ENCODE measurements around the gene HSF5. TPM values are rescaled to one million over a fixed set of nuclear protein-coding genes. Genes with fewer than 3 reads are reported as not detected.
A peak's percentile ranks its signal among the peaks of the same experiment; 100 is the strongest.

Gene HSF5
- total RNA-seq, 2 donors from 2014 or later = 0.07 TPM; not detected in 1

DNA sequence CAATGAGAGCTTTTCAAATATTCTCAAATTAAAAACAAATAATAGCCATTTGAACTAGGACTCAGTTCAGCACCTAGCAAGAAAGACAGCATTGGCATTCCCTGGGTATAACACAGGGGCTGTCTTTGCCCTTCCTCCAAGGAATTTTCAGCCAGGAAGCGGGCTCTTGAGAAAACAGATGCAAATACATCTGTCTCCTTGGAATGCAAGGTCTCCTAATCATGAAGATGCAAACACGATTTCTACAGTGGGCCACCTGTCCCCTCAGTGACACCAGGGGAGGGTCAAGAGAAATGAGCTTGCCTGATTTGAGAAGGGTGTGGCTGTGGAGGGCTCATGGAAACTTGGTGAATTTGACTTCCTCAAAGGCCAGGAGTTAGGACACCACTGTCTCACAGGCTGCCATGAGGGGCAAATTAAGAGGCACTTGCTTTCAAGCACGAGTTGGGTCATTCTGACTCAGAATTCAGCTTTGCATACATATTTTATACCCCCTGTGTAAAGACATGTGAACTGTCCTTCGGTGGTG, 111.7 kb downstream of the HSF5 start:
- Histone ChIP-seq H3K36me3 (no peaks in the 10 kb centered on the region), H3K27ac (peak overlapping the region; percentile 68), H3K4me1 (peaks cover 20% of the 10 kb centered on the region), H3K9ac (ENCODE audit: low read depth in 2 of 2, low read length in 2 of 2) (peak overlapping the region in 1 of 2 donors; percentile 72), H3K9me3 (no peaks in the 10 kb centered on the region), H3K27me3 (no peaks in the 10 kb centered on the region), H3K4me3 (no peak overlapping the region)
- TF ChIP-seq, protein P1, sequence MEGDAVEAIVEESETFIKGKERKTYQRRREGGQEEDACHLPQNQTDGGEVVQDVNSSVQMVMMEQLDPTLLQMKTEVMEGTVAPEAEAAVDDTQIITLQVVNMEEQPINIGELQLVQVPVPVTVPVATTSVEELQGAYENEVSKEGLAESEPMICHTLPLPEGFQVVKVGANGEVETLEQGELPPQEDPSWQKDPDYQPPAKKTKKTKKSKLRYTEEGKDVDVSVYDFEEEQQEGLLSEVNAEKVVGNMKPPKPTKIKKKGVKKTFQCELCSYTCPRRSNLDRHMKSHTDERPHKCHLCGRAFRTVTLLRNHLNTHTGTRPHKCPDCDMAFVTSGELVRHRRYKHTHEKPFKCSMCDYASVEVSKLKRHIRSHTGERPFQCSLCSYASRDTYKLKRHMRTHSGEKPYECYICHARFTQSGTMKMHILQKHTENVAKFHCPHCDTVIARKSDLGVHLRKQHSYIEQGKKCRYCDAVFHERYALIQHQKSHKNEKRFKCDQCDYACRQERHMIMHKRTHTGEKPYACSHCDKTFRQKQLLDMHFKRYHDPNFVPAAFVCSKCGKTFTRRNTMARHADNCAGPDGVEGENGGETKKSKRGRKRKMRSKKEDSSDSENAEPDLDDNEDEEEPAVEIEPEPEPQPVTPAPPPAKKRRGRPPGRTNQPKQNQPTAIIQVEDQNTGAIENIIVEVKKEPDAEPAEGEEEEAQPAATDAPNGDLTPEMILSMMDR (IDR thresholded peaks at IDR 0.05) = no peak
- DNase-seq = peak; percentile 20
- intact Hi-C loops (cut with DNase I) = no loop called here

DNA sequence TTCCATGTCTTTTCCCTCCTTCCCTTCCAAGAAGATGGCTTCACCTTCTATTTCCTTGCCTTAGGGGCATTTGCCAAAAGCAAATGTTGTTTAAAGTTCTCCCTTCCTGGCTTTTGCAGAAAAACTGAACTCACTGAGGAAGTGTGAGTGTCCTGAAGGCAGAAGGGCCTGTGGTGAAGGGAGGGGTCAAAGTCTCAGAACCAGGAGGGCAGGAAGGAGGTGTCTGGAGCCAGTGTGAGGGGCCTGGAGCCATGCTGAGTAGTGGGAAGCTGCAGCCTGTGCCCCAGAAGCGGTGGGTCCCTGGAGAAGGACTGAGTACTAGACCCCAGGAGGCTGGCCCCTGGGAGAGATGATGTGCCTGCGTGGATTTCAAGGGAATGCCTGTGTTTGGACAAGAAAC, 112.4 kb downstream of the HSF5 start:
- DNase-seq = peak; percentile 52
- intact Hi-C loops (cut with DNase I) = no loop called here
- Histone ChIP-seq H3K9me3 (no peaks in the 10 kb centered on the region), H3K27me3 (no peaks in the 10 kb centered on the region), H3K4me3 (no peak overlapping the region), H3K36me3 (no peaks in the 10 kb centered on the region), H3K27ac (peak overlapping the region; percentile 68), H3K9ac (ENCODE audit: low read depth in 2 of 2, low read length in 2 of 2) (peak overlapping the region in 1 of 2 donors; percentile 72), H3K4me1 (peaks cover 20% of the 10 kb centered on the region)
- TF ChIP-seq, protein P1 (IDR thresholded peaks at IDR 0.05) = no peak

- H3K9ac ChIP-seq (ENCODE audit: low read depth in 2 of 2, low read length in 2 of 2) = peak overlapping the region in 1 of 2 donors; percentile 72
- TF ChIP-seq, protein P1 (IDR thresholded peaks at IDR 0.05) = no peak
- no peak for DNase-seq
- H3K27me3 ChIP-seq = no peaks in the 10 kb centered on the region
- intact Hi-C loops (cut with DNase I) = no loop called here
- H3K36me3 ChIP-seq = no peaks in the 10 kb centered on the region
- H3K4me3 ChIP-seq = no peak overlapping the region
- no peaks in the 10 kb centered on the region for H3K9me3 ChIP-seq
- peak overlapping the region; percentile 68 for H3K27ac ChIP-seq
- peaks cover 20% of the 10 kb centered on the region for H3K4me1 ChIP-seq
Measured at GRCh38 chr17:58375256-58375655, 113.0 kb downstream of the HSF5 start.

DNA sequence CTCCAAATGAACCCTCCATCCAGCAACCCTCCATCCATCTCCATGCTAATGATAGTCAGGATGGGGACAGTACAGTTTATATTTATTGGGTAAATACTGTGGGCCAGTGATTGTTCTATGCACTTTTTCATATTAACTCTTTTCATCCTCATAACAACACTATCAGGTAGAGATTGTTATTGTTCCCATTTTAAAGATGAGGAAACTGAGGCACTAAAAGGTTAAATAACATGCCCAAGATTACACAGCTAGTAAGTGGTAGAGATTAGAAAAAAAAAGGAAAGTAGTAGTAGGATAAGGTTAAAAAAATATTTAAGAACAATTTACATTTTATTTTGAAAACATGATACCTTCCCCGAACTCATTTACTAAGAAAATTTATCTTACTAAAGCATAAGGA, 114.3 kb downstream of the HSF5 start:
- DNase-seq = no peak
- Histone ChIP-seq H3K9me3 (no peaks in the 10 kb centered on the region), H3K4me1 (peaks cover 20% of the 10 kb centered on the region), H3K27ac (no peak overlapping the region), H3K9ac (ENCODE audit: low read depth in 2 of 2, low read length in 2 of 2) (no peak overlapping the region), H3K27me3 (no peaks in the 10 kb centered on the region), H3K36me3 (no peaks in the 10 kb centered on the region), H3K4me3 (no peak overlapping the region)
- TF ChIP-seq, protein P1 (IDR thresholded peaks at IDR 0.05) = no peak
- intact Hi-C loops (cut with DNase I) = no loop called here

- intact Hi-C loops (cut with DNase I) = no loop called here
- TF ChIP-seq, protein P1 (IDR thresholded peaks at IDR 0.05) = no peak
- Histone ChIP-seq H3K9me3 (no peaks in the 10 kb centered on the region), H3K9ac (ENCODE audit: low read depth in 2 of 2, low read length in 2 of 2) (no peak overlapping the region), H3K4me3 (no peak overlapping the region), H3K27me3 (no peaks in the 10 kb centered on the region), H3K36me3 (no peaks in the 10 kb centered on the region), H3K27ac (no peak overlapping the region), H3K4me1 (peaks cover 20% of the 10 kb centered on the region)
- no peak for DNase-seq
Measured at GRCh38 chr17:58373003-58373402, 115.2 kb downstream of the HSF5 start.
